K562 (cell line): ENCODE results near the gene C1QTNF3. TPM values are rescaled to one million over a fixed set of nuclear protein-coding genes. Genes with fewer than 3 reads are reported as not detected.
A peak's percentile ranks its signal among the peaks of the same experiment; 100 is the strongest.
"Not testable (repeated sequence)": the region's sequence is repeated elsewhere in the genome, so short reads cannot be mapped to it uniquely, and the experiment has no call there.

Source experiments
- ATAC-seq: fragments of 200-7000 bp; cut with Tn5 transposase; 3 replicates; pipeline ENCODE4 v1.9.1; 2020; ENCODE audit warnings: moderate library complexity
- BruUV-seq: library from RNA; stranded (reverse); fragments of 400-500 nt; replicated peaks from 2 replicates; lab custom pipeline; 2021; lab: Mats Ljungman, UMichigan
- CTCF ChIA-PET: fragments of 300-600 bp; formaldehyde crosslinking; extraction: SDS; loops from one replicate; lab custom pipeline; 2021; ENCODE audit warnings: low intra/inter-chr PET ratio; lab: Yijun Ruan, JAX
- POLR2A ChIA-PET: fragments of 300-600, 350-650 bp; sonication (Branson Sonifier 250); formaldehyde crosslinking; extraction: SDS; loops from one replicate; lab custom pipeline; 2021; ENCODE audit warnings: antibody characterized with exemption, inconsistent platforms; lab: Yijun Ruan, JAX
- DNase-seq, 4 experiments: peaks; one replicate each; pipeline versions ENCODE4 v3.0.0 to v3.0.0-alpha.2; 2011 to 2018; ENCODE audit warnings: low spot score in 3 of 4, mixed read lengths in 3 of 4; ENCODE audit errors: extremely low read depth in 1 of 4
- FAIRE-seq: peaks from 2 replicates; lab custom pipeline; 2011; peaks lifted over from hg19 to GRCh38; lab: Jason Lieb, UNC
- H2AFZ ChIP-seq: 2 replicates; pipeline ENCODE4 v1.6.0; 2011; ENCODE audit warnings: low read depth, low read length, control low read depth, inconsistent platforms
- H3K27ac ChIP-seq: fragments of 200-600 bp; 3 replicates; pipeline ENCODE4 v1.8.0; 2011; ENCODE audit warnings: low read depth, mild to moderate bottlenecking, control low read depth, inconsistent platforms, low read length, moderate library complexity, mixed read lengths; ENCODE audit errors: extremely low read depth
- H3K27me3 ChIP-seq, 2 experiments: fragments of 300-600 bp in 1 of 2; 2 replicates in 1 of 2; 3 replicates in 1 of 2; pipeline versions ENCODE4 v1.6.0 to v1.8.0; 2011; ENCODE audit warnings: inconsistent platforms in 2 of 2, low read length in 2 of 2, mild to moderate bottlenecking in 1 of 2, mixed read lengths in 1 of 2, moderate library complexity in 1 of 2; ENCODE audit not compliant: control insufficient read depth in 2 of 2, insufficient read depth in 2 of 2
- H3K36me3 ChIP-seq: fragments of 300-600 bp; 3 replicates; pipeline ENCODE4 v1.8.0; 2011; ENCODE audit warnings: mild to moderate bottlenecking, low read length, inconsistent platforms; ENCODE audit not compliant: control insufficient read depth, insufficient read depth
- H3K4me1 ChIP-seq, 2 experiments: fragments of 200-600 bp in 1 of 2; replicated peaks in 1 of 2; 2 replicates in 1 of 2; 3 replicates in 1 of 2; pipeline versions ENCODE4 v1.5.1 to v1.8.0; 2011; ENCODE audit warnings: inconsistent platforms in 2 of 2, low read length in 2 of 2, mild to moderate bottlenecking in 1 of 2, mixed read lengths in 1 of 2, moderate library complexity in 1 of 2; ENCODE audit not compliant: control insufficient read depth in 2 of 2, insufficient read depth in 2 of 2
- H3K4me2 ChIP-seq: 2 replicates; pipeline ENCODE4 v1.6.1; 2011; ENCODE audit warnings: low read length, control low read depth, inconsistent platforms, mixed read lengths; ENCODE audit not compliant: insufficient read depth
- H3K4me3 ChIP-seq: fragments of 200-600 bp; sonication (generic), shearing (Covaris generic); 2 replicates; pipeline ENCODE4 v1.5.1; 2016; ENCODE audit warnings: control low read depth, inconsistent platforms
- H3K79me2 ChIP-seq: fragments of 200-600 bp; 3 replicates; pipeline ENCODE4 v1.8.0; 2011; ENCODE audit warnings: low read length, inconsistent platforms; ENCODE audit not compliant: control insufficient read depth, insufficient read depth
- H3K9ac ChIP-seq, 2 experiments: 2 replicates each; pipeline versions ENCODE4 v1.6.0 to v1.6.1; 2011; ENCODE audit warnings: low read depth in 2 of 2, low read length in 2 of 2, control low read depth in 1 of 2, inconsistent platforms in 1 of 2, mild to moderate bottlenecking in 1 of 2, mixed read lengths in 1 of 2; ENCODE audit not compliant: insufficient read depth in 1 of 2
- H3K9me1 ChIP-seq: one replicate; pipeline ENCODE4 v1.6.0; 2011; ENCODE audit warnings: inconsistent platforms, mild to moderate bottlenecking, low read length, moderate library complexity; ENCODE audit not compliant: control insufficient read depth, insufficient read depth
- H3K9me3 ChIP-seq: replicated peaks from 2 replicates; pipeline ENCODE4 v1.5.1; 2011; ENCODE audit warnings: low read depth, low read length, inconsistent platforms; ENCODE audit not compliant: control insufficient read depth, insufficient read depth
- H4K20me1 ChIP-seq: replicated peaks from 2 replicates; pipeline ENCODE4 v1.6.1; 2011; ENCODE audit warnings: low read length, inconsistent platforms, mixed read lengths; ENCODE audit not compliant: control insufficient read depth, insufficient read depth
- CEBPB ChIP-seq: fragments of 450-650 bp; IDR thresholded peaks from 2 replicates; pipeline ENCODE4 v1.6.1; 2016; ENCODE audit warnings: missing genetic modification characterization, missing compliant biosample characterization
- GABPA ChIP-seq: fragments of 200-800 bp; sonication (Bioruptor generic); conservative IDR thresholded peaks from 2 replicates; pipeline ENCODE4 v1.6.1; 2016; ENCODE audit warnings: low read depth, missing genetic modification characterization, missing compliant biosample characterization
- WGBS: fragments of 100-300 bp; shearing (Covaris generic); methylation state at CpG from one replicate; pipeline ENCODE4 v1.1.6; 2016; ENCODE audit warnings: low coverage, mixed read lengths; ENCODE audit not compliant: insufficient coverage; ENCODE audit errors: missing lambda C conversion rate; 5-methylcytosine and 5-hydroxymethylcytosine counted together
- in situ Hi-C: fragments of 300-500 bp; cut with MboI; formaldehyde crosslinking; loops from 4 replicates; pipeline ENCODE4 v1.15.0; 2018; ENCODE audit warnings: inconsistent platforms, mixed read lengths
- intact Hi-C: fragments of 100-400 bp; cut with micrococcal nuclease; formaldehyde crosslinking; loops from 2 replicates; pipeline ENCODE4 v1.14.2; 2022
- polyA plus RNA-seq, 8 experiments: library from polyadenylated mRNA; depleted of rRNA in 4 of 8; stranded (reverse) in 5 of 8; unstranded in 3 of 8; fragments of >200 nt; fragmentation: Nextera tagmentation in 2 of 8; fragmentation: Illumina TruSeq in 1 of 8; extraction: Ambion mirVana in 2 of 8; extraction: Trizol in 1 of 8; gene quantifications; 2 replicates each; pipeline versions ENCODE4 v1.2.1 to v1.2.3, GENCODE V29; 2011 to 2014; ENCODE audit warnings: inconsistent platforms in 1 of 8, missing spikeins in 1 of 8
- total RNA-seq, 7 experiments: library from RNA; depleted of rRNA in 6 of 7; stranded (reverse); fragments of >200 nt in 6 of 7; fragmentation: Illumina TruSeq in 2 of 7; extraction: Trizol in 2 of 7; gene quantifications; 2 replicates each; pipeline versions ENCODE4 v1.2.1 to v1.2.3, GENCODE V29; 2011 to 2021; ENCODE audit warnings: low replicate concordance in 1 of 7

Gene C1QTNF3
- total and polyA plus RNA-seq, 9 of the 15 experiments (the other 6 are each of a cell fraction or from before 2014, with no cell fraction given), result 0.51 to 3.3 (median 2.0) TPM

DNA sequence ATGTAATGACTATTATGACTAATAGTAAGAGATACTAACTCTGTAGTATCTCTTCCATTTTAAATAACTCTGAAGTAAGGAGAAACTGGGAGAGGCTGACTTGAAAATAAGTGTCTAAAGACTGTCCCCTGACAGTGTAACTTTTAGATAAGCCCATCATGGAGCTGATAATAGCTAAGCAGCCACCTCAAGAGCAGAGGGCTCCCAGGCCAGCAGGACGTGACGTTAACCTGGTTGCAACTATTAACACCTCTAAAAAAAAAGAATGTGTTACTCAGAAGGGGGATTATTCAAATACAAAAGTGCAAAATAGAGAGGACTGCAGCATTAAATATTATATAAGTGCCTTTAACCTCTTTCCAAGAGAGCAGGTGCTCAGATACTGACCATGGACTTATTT, 34.6 kb upstream of the C1QTNF3 start:
- in situ Hi-C loops, H3K27ac ChIP-seq, H3K9me1 ChIP-seq, POLR2A ChIA-PET, H3K36me3 ChIP-seq, H3K27me3 ChIP-seq, BruUV-seq, H3K4me3 ChIP-seq, H3K4me2 ChIP-seq, H3K9me3 ChIP-seq, H3K4me1 ChIP-seq, H2AFZ ChIP-seq, H3K9ac ChIP-seq, H3K79me2 ChIP-seq, CTCF ChIA-PET, intact Hi-C loops, H4K20me1 ChIP-seq: not testable (repeated sequence)
- DNase-seq (peak in 1 of 4 experiments; percentile 22), ATAC-seq (peak; percentile 94), FAIRE-seq (peak; percentile 74)
- WGBS, result 6% methylated on average over 2 of the region's 2 CpGs
- TF ChIP-seq GABPA (tag), result 0 out of 2 replicates have a peak, but pooled peaks have one; percentile 15

DNA sequence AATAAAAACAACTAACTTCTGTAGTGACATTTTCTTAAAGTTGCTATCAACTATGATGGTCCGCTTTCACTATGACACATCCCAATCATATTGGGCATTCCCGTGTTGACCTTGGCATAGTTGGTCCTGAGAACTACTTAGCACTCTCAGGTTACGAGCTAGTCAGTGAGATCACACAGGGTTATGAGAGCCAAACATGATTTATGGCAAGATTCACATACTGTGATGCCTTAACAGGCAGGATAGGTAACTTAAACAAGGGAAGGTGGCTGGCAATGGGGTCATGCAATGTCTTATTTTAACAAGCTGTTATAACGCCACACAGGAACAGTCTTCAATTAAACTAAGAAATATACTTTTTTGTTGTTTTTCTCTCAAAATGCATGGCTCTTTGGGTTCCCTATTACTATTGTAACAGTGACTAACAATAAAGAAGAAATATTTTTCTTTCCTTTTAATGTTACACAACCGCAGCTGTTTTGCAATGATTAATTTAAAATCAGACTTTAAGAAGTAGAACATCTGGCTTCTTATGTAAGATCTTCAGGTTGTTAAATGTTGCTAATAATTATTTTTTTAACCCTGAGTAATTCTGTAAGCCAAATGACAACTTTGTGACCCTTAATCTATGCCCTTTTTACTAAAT, 33.8 kb upstream of the C1QTNF3 start:
- peak; percentile 35; the same call in 1 of the 2 replicates for TF ChIP-seq CEBPB (tag)
- CTCF ChIA-PET, H3K4me2 ChIP-seq, H3K4me1 ChIP-seq, DNase-seq, H3K36me3 ChIP-seq, BruUV-seq, H3K27ac ChIP-seq, H3K9me3 ChIP-seq, H3K9me1 ChIP-seq, in situ Hi-C loops, H3K9ac ChIP-seq, H2AFZ ChIP-seq, H3K27me3 ChIP-seq, H3K79me2 ChIP-seq, H4K20me1 ChIP-seq, intact Hi-C loops, POLR2A ChIA-PET, H3K4me3 ChIP-seq, FAIRE-seq: not testable (repeated sequence)
- WGBS, result 72% methylated on average over 2 of the region's 5 CpGs
- peak; percentile 40; the same call in 2 of the 3 replicates for ATAC-seq

DNA sequence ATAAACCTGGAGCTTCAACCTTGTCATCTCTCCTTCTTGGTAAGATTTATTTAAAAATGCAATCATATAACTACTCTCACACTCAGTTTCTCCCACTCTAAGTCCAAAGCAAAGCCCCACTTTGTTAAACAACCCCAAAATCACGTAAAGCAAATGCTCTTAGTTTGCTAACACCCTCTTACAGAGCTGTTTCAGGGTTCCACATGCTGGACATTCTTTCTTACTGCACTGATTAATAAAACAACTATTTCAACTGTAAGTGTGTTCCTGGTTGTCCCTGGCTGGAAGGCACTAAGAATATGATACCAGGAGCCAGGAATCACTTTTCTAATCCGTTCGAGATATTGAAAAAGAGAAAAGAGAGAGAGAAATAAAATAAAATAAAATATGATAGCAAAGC, 31.5 kb upstream of the C1QTNF3 start:
- H3K4me1 ChIP-seq, H2AFZ ChIP-seq, POLR2A ChIA-PET, H3K9me1 ChIP-seq, H3K4me3 ChIP-seq, H3K9me3 ChIP-seq, H3K4me2 ChIP-seq, intact Hi-C loops, ATAC-seq, CTCF ChIA-PET, H3K79me2 ChIP-seq, H4K20me1 ChIP-seq, H3K27me3 ChIP-seq, DNase-seq, H3K9ac ChIP-seq, FAIRE-seq, H3K36me3 ChIP-seq, in situ Hi-C loops, H3K27ac ChIP-seq, BruUV-seq: not testable (repeated sequence)
- WGBS, result 28% methylated on average over 3 of the region's 3 CpGs
